GM12878 (cell line): ENCODE data around the gene SBF2. TPM values are rescaled to one million over a fixed set of nuclear protein-coding genes. Genes with fewer than 3 reads are reported as not detected.

ENCODE experiments used
- ATAC-seq: fragments of 200-7000 bp; cut with Tn5 transposase; 3 replicates; pipeline ENCODE4 v1.9.1; 2020; ENCODE audit warnings: mild to moderate bottlenecking, moderate library complexity
- BruUV-seq: library from RNA; stranded (reverse); fragments of 400-500 nt; replicated peaks from 2 replicates; lab custom pipeline; 2021; lab: Mats Ljungman, UMichigan
- CTCF ChIA-PET: fragments of 300-600 bp; sonication (Branson Sonifier 250); formaldehyde crosslinking; extraction: SDS; loops from one replicate; lab custom pipeline; 2021; ENCODE audit warnings: inconsistent platforms; lab: Yijun Ruan, JAX
- POLR2A ChIA-PET: fragments of 350-600 bp; formaldehyde crosslinking; extraction: SDS; loops from one replicate; lab custom pipeline; 2021; ENCODE audit warnings: inconsistent platforms; lab: Charles Lee
- RAD21 ChIA-PET: fragments of 300-600 bp; sonication (Branson Sonifier 250); formaldehyde crosslinking; loops from one replicate; lab custom pipeline; 2023; ENCODE audit warnings: antibody characterized with exemption; ENCODE audit not compliant: unreplicated experiment; lab: Charles Lee
- SMC1A ChIA-PET: fragments of 300-600 bp; sonication (Branson Sonifier 250); formaldehyde crosslinking; loops from one replicate; lab custom pipeline; 2023; ENCODE audit not compliant: unreplicated experiment, uncharacterized antibody; lab: Charles Lee
- DNase-seq: peaks from one replicate; pipeline ENCODE4 v3.0.0-alpha.2; 2011; ENCODE audit warnings: low read depth, low spot score
- FAIRE-seq: peaks from 3 replicates; lab custom pipeline; 2011; peaks lifted over from hg19 to GRCh38; lab: Jason Lieb, UNC
- H2AFZ ChIP-seq: 2 replicates; pipeline ENCODE4 v1.6.0; 2011; ENCODE audit warnings: low read depth, low read length, control low read depth; ENCODE audit not compliant: control insufficient read depth
- H3K27ac ChIP-seq: 2 replicates; pipeline ENCODE4 v1.5.1; 2011; ENCODE audit warnings: control low read depth; ENCODE audit not compliant: control insufficient read depth, insufficient read depth
- H3K27me3 ChIP-seq, 2 experiments: replicated peaks in 1 of 2; 2 replicates each; pipeline versions ENCODE4 v1.6.0 to v1.6.1; 2011; ENCODE audit warnings: low read length in 1 of 2; ENCODE audit not compliant: control insufficient read depth in 2 of 2, insufficient read depth in 2 of 2
- H3K36me3 ChIP-seq, 2 experiments: 2 replicates each; pipeline ENCODE4 v1.5.1; 2011; ENCODE audit warnings: low read length in 1 of 2; ENCODE audit not compliant: control insufficient read depth in 2 of 2, insufficient read depth in 2 of 2
- H3K4me1 ChIP-seq: 2 replicates; pipeline ENCODE4 v1.6.1; 2011; ENCODE audit warnings: mild to moderate bottlenecking, low read length, moderate library complexity, mixed read lengths; ENCODE audit not compliant: control insufficient read depth, insufficient read depth
- H3K4me2 ChIP-seq: 2 replicates; pipeline ENCODE4 v1.6.0; 2011; ENCODE audit warnings: control low read depth; ENCODE audit not compliant: control insufficient read depth, insufficient read depth
- H3K4me3 ChIP-seq: fragments of 200-600 bp; sonication (generic); 2 replicates; pipeline ENCODE4 v1.5.1; 2016
- H3K79me2 ChIP-seq: 2 replicates; pipeline ENCODE4 v1.6.0; 2011; ENCODE audit warnings: low read length; ENCODE audit not compliant: control insufficient read depth, insufficient read depth
- H3K9ac ChIP-seq: 2 replicates; pipeline ENCODE4 v1.8.0; 2011; ENCODE audit warnings: low read length, control low read depth, mixed read lengths; ENCODE audit not compliant: control insufficient read depth, insufficient read depth
- H3K9me3 ChIP-seq: replicated peaks from 3 replicates; pipeline ENCODE4 v1.5.1; 2011; ENCODE audit warnings: mild to moderate bottlenecking, low read length; ENCODE audit not compliant: control insufficient read depth, insufficient read depth
- H4K20me1 ChIP-seq: 2 replicates; pipeline ENCODE4 v1.6.0; 2011; ENCODE audit not compliant: control insufficient read depth, insufficient read depth
- BCL11A ChIP-seq: IDR thresholded peaks from 2 replicates; pipeline ENCODE4 v1.6.1; 2011; ENCODE audit warnings: low read depth, low read length
- BCL3 ChIP-seq: IDR thresholded peaks from 2 replicates; pipeline ENCODE4 v1.6.1; 2011; ENCODE audit warnings: borderline replicate concordance, low read depth, mild to moderate bottlenecking, moderate library complexity, low read length; ENCODE audit not compliant: insufficient read depth, poor library complexity, severe bottlenecking
- EED ChIP-seq: sonication (generic); IDR thresholded peaks from 2 replicates; pipeline ENCODE4 v1.6.1; 2016; ENCODE audit warnings: antibody characterized with exemption, low read depth
- KAT2A ChIP-seq: conservative IDR thresholded peaks from 2 replicates; pipeline ENCODE4 v1.6.1; 2011; ENCODE audit warnings: low read depth, low read length; ENCODE audit not compliant: control insufficient read depth
- MLLT1 ChIP-seq: fragments of 450-650 bp; IDR thresholded peaks from 2 replicates; pipeline ENCODE4 v1.6.1; 2016; ENCODE audit warnings: mild to moderate bottlenecking
- NFYA ChIP-seq: IDR thresholded peaks from 2 replicates; pipeline ENCODE4 v1.6.1; 2011; ENCODE audit warnings: low read depth, mild to moderate bottlenecking, low read length, improper control_type of control experiment, borderline replicate concordance
- NR2C1 ChIP-seq: fragments of 450-650 bp; IDR thresholded peaks from 2 replicates; pipeline ENCODE4 v1.6.1; 2017; ENCODE audit warnings: antibody characterized with exemption, mild to moderate bottlenecking, moderate library complexity
- SIX5 ChIP-seq: IDR thresholded peaks from 2 replicates; pipeline ENCODE4 v1.6.1; 2011; ENCODE audit warnings: mild to moderate bottlenecking, low read depth, low read length, moderate library complexity; ENCODE audit not compliant: severe bottlenecking
- SPI1 ChIP-seq: IDR thresholded peaks from 2 replicates; pipeline ENCODE4 v1.6.1; 2011; ENCODE audit warnings: low read depth, mild to moderate bottlenecking, low read length, moderate library complexity, borderline replicate concordance; ENCODE audit not compliant: insufficient read depth
- SREBF2 ChIP-seq: IDR thresholded peaks from 2 replicates; pipeline ENCODE4 v1.6.1; 2012; ENCODE audit warnings: mild to moderate bottlenecking, low read length
- STAT1 ChIP-seq: fragments of 450-650 bp; conservative IDR thresholded peaks from 2 replicates; pipeline ENCODE4 v1.6.1; 2014; ENCODE audit warnings: antibody characterized with exemption, mild to moderate bottlenecking
- SUPT20H ChIP-seq: IDR thresholded peaks from 2 replicates; pipeline ENCODE4 v1.6.1; 2011; ENCODE audit warnings: low read depth, mild to moderate bottlenecking, low read length, moderate library complexity, borderline replicate concordance; ENCODE audit not compliant: control insufficient read depth
- TARDBP ChIP-seq: IDR thresholded peaks from 2 replicates; pipeline ENCODE4 v1.6.1; 2016; ENCODE audit warnings: borderline replicate concordance
- TCF12 ChIP-seq: IDR thresholded peaks from 2 replicates; pipeline ENCODE4 v1.6.1; 2011; ENCODE audit warnings: low read depth, mild to moderate bottlenecking, low read length
- ZBTB40 ChIP-seq: fragments of 450-650 bp; IDR thresholded peaks from 2 replicates; pipeline ENCODE4 v1.6.1; 2016; ENCODE audit warnings: mild to moderate bottlenecking, moderate library complexity, borderline replicate concordance
- ZZZ3 ChIP-seq: IDR thresholded peaks from 2 replicates; pipeline ENCODE4 v1.6.1; 2011; ENCODE audit warnings: low read depth; ENCODE audit not compliant: control insufficient read depth, insufficient read length
- WGBS: methylation state at CpG from one replicate; pipeline ENCODE4 v1.1.6; 2016; ENCODE audit warnings: low lambda C conversion rate; ENCODE audit not compliant: insufficient replicate concordance, insufficient coverage; ENCODE audit errors: missing lambda C conversion rate; 5-methylcytosine and 5-hydroxymethylcytosine counted together
- in situ Hi-C: fragments of 300-500 bp; cut with MboI; formaldehyde crosslinking; loops from 9 replicates; pipeline ENCODE4 v1.14.3; 2018; ENCODE audit warnings: mixed read lengths
- intact Hi-C: fragments of 100-400 bp; cut with micrococcal nuclease; formaldehyde crosslinking; loops from one replicate; pipeline ENCODE4 v1.14.2; 2022; ENCODE audit not compliant: unreplicated experiment
- polyA plus RNA-seq, 11 experiments: library from polyadenylated mRNA; depleted of rRNA in 4 of 11; unstranded in 6 of 11; stranded (reverse) in 5 of 11; fragments of >200 nt; fragmentation: Nextera tagmentation in 4 of 11; fragmentation: Illumina TruSeq in 1 of 11; extraction: Ambion mirVana in 4 of 11; extraction: Trizol in 1 of 11; gene quantifications; 1 replicate in 1 of 11; 2 replicates in 10 of 11; pipeline versions ENCODE4 v1.2.1 to v1.2.3, GENCODE V29; 2011 to 2016; ENCODE audit warnings: inconsistent platforms in 2 of 11, missing spikeins in 2 of 11, low read depth in 1 of 11
- total RNA-seq, 4 experiments: library from RNA; depleted of rRNA in 3 of 4; stranded (reverse); fragments of >200 nt in 3 of 4; fragmentation: Illumina TruSeq in 1 of 4; extraction: Trizol in 1 of 4; gene quantifications; 2 replicates each; pipeline versions ENCODE4 v1.2.1 to v1.2.3, GENCODE V29; 2013 to 2021

SBF2 gene
- total and polyA plus RNA-seq, 10 of the 15 experiments (the other 5 are each of a cell fraction or from before 2014, with no cell fraction given): 0.24 to 2.3 (median 1.1) TPM

GRCh38 chr11:10287140-10287539, 6.9 kb downstream of the SBF2 start (continued):
- TF ChIP-seq ZBTB40: no peak
- TF ChIP-seq SUPT20H: no peak
- no peak for TF ChIP-seq ZZZ3

- ChIA-PET SMC1A (interaction anchor here (0.8 kb wide), 1 partner anchor 22 kb away, joined by 3 read pairs; no protein-coding TSS in a partner anchor), POLR2A (no interaction called here)
- WGBS: 12% methylated on average over 4 of the region's 4 CpGs
- TF ChIP-seq STAT1 (no peak), SPI1 (no peak), MLLT1 (no peak), KAT2A (no peak), NFYA (no peak), BCL11A (no peak), SIX5 (no peak), TCF12 (no peak), NR2C1 (no peak), SREBF2 (no peak), TARDBP (no peak), BCL3 (no peak), EED (no peak)
Observed at GRCh38 chr11:10285148-10285802, 8.7 kb downstream of the SBF2 start.

More at GRCh38 chr11:10285148-10285802, 8.7 kb downstream of the SBF2 start:
- in situ Hi-C loops: no loop called here
- ATAC-seq (no peak), FAIRE-seq (no peak), DNase-seq (no peak)
- no peaks in the 10 kb centered on the region for H3K79me2 ChIP-seq
- no peak overlapping the region for H3K27ac ChIP-seq
- H3K9me3 ChIP-seq: no peaks in the 10 kb centered on the region
- no peak overlapping the region for H3K9ac ChIP-seq
- intact Hi-C loops: no loop called here
- H4K20me1 ChIP-seq: no peaks in the 10 kb centered on the region
- H3K4me1 ChIP-seq: no peaks in the 10 kb centered on the region
- no TSS peak for BruUV-seq
- CTCF ChIA-PET: no interaction called here
- H3K4me3 ChIP-seq: no peak overlapping the region
- H3K36me3 ChIP-seq: no peaks in the 10 kb centered on the region
- H3K27me3 ChIP-seq: peaks cover 3 to 5% of the 10 kb centered on the region in 2 experiments; a peak in 2 of 4 replicates
- RAD21 ChIA-PET: no interaction called here
- H2AFZ ChIP-seq: no peak overlapping the region
- no peak overlapping the region for H3K4me2 ChIP-seq
